HL-60 (cell line): Measurements from ENCODE around the gene ACER2.

Source experiments
- DNase-seq, 2 experiments: peaks; one replicate each; pipeline ENCODE4 v3.0.0-alpha.2; 2010 to 2020; ENCODE audit warnings: low read depth in 1 of 2, low spot score in 1 of 2
- H3K27ac ChIP-seq: fragments of 250-450 bp; sonication (Bioruptor Pico); replicated peaks from 2 replicates; pipeline ENCODE4 v1.5.1; 2020; ENCODE audit warnings: mild to moderate bottlenecking, moderate library complexity
- H3K27me3 ChIP-seq: fragments of 250-450 bp; sonication (Bioruptor Pico); 2 replicates; pipeline ENCODE4 v1.5.1; 2021; ENCODE audit warnings: mild to moderate bottlenecking, moderate library complexity; ENCODE audit not compliant: insufficient read depth, poor library complexity, severe bottlenecking
- H3K4me3 ChIP-seq: replicated peaks from 2 replicates; pipeline ENCODE4 v1.5.1; 2011; ENCODE audit warnings: mild to moderate bottlenecking, control low read depth, low read length; ENCODE audit not compliant: insufficient read depth
- CTCF ChIP-seq: IDR thresholded peaks from one replicate; pipeline ENCODE4 v1.5.1; 2011; ENCODE audit warnings: low read length, control low read depth, inconsistent platforms; ENCODE audit not compliant: insufficient read depth
- GABPA ChIP-seq: IDR thresholded peaks from 2 replicates; pipeline ENCODE4 v1.6.1; 2012; ENCODE audit warnings: low read depth
- POLR2AphosphoS5 ChIP-seq: IDR thresholded peaks from 2 replicates; pipeline ENCODE4 v1.6.1; 2012; ENCODE audit warnings: low read depth
- REST ChIP-seq: IDR thresholded peaks from 2 replicates; pipeline ENCODE4 v1.6.1; 2012; ENCODE audit warnings: low read depth; ENCODE audit not compliant: insufficient replicate concordance
- SPI1 ChIP-seq: IDR thresholded peaks from 2 replicates; pipeline ENCODE4 v1.6.1; 2012; ENCODE audit warnings: low read depth, mild to moderate bottlenecking, borderline replicate concordance

Gene ACER2

GRCh38 chr9:19408316-19408692 lies 505 bp upstream of the ACER2 start:
- Histone ChIP-seq H3K4me3 (peak overlapping the region; percentile 68), H3K27ac (no peak overlapping the region), H3K27me3 (no peaks in the 10 kb centered on the region)
- DNase-seq: no peak
- no peak for TF ChIP-seq CTCF
- no peak for TF ChIP-seq GABPA
- TF ChIP-seq SPI1: no peak
- TF ChIP-seq POLR2AphosphoS5: no peak
- TF ChIP-seq REST: no peak

GRCh38 chr9:19409401-19410194 lies 789 bp downstream of the ACER2 start:
- Histone ChIP-seq H3K4me3 (peak overlapping the region; percentile 68), H3K27me3 (no peaks in the 10 kb centered on the region), H3K27ac (no peak overlapping the region)
- TF ChIP-seq SPI1: no peak
- no peak for TF ChIP-seq CTCF
- no peak for TF ChIP-seq POLR2AphosphoS5
- no peak for TF ChIP-seq GABPA
- no peak for TF ChIP-seq REST
- DNase-seq: peak in 1 of 2 experiments; percentile 1

- Histone ChIP-seq H3K4me3 (no peak overlapping the region), H3K27me3 (no peaks in the 10 kb centered on the region), H3K27ac (no peak overlapping the region)
- DNase-seq: no peak
- no peak for TF ChIP-seq REST
Observed at GRCh38 chr9:19410195-19410503, 1.3 kb downstream of the ACER2 start.
